Measurements from ENCODE around the gene TARBP1. TPM values are rescaled to one million over a fixed set of nuclear protein-coding genes. Genes with fewer than 3 reads are reported as not detected.
"Not testable (repeated sequence)": the region's sequence is repeated elsewhere in the genome, so short reads cannot be mapped to it uniquely, and the experiment has no call there.

The TARBP1 gene
- total and polyA plus RNA-seq, 7 donors = 5.5 to 22.1 (median 10.0) TPM

DNA sequence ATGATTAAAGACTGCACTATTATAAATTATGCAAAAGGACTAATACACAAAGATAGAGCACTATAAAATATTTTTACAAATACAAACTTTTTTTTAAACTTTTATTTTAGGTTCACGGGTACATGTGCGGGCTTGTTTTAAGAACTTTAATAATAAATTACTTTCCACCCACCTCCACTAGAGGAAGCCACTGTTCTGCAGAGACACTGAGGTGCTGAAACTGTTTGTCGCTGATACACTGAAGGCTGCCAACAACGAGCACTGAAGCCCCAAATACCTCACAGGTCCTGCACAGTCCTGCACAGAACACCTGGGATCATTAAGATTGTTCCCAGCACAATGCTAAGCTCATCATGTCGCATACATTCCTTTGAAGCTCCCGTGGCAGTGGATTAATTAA, 85.8 kb downstream of the TARBP1 start:
- no peak overlapping the region for H3K4me3 ChIP-seq
- H3K36me3 ChIP-seq = peaks cover 5 to 29% (median 6%) of the 10 kb centered on the region in 4 donors
- H3K27me3 ChIP-seq = no peaks in the 10 kb centered on the region
- no peaks in the 10 kb centered on the region for H3K4me1 ChIP-seq
- intact Hi-C loops (cut with DNase I) = no loop called here
- DNase-seq = no peak
- WGBS, 2 donors = 89 to 94% methylated on average over 6 of the region's 6 CpGs
- no peak for TF ChIP-seq EP300 (IDR thresholded peaks at IDR 0.05)
- TF ChIP-seq, protein P1, sequence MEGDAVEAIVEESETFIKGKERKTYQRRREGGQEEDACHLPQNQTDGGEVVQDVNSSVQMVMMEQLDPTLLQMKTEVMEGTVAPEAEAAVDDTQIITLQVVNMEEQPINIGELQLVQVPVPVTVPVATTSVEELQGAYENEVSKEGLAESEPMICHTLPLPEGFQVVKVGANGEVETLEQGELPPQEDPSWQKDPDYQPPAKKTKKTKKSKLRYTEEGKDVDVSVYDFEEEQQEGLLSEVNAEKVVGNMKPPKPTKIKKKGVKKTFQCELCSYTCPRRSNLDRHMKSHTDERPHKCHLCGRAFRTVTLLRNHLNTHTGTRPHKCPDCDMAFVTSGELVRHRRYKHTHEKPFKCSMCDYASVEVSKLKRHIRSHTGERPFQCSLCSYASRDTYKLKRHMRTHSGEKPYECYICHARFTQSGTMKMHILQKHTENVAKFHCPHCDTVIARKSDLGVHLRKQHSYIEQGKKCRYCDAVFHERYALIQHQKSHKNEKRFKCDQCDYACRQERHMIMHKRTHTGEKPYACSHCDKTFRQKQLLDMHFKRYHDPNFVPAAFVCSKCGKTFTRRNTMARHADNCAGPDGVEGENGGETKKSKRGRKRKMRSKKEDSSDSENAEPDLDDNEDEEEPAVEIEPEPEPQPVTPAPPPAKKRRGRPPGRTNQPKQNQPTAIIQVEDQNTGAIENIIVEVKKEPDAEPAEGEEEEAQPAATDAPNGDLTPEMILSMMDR (IDR thresholded peaks at IDR 0.05) = no peak
- no peak for TF ChIP-seq POLR2A (IDR thresholded peaks at IDR 0.05)
- no peak for TF ChIP-seq POLR2AphosphoS5 (IDR thresholded peaks at IDR 0.05)
- no peak overlapping the region for H3K27ac ChIP-seq
- H3K9me3 ChIP-seq = no peaks in the 10 kb centered on the region

DNA sequence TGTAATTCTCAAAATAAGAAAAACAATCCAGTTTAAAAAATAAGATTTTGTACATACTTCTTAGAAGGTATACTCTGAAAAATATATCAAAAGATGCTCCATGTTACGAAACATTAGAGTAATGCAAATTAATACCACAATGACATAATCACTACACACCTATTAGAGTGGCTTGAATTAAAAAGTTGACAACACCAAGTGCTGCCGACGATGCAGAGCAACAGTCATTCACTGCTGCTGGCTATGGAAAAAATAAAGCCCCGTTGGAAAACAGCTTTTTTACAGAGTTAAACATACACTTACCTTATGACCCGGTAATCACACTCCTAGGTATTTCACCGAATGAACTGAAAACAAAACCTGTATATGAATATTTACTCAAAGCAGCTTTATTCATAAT, 90.9 kb downstream of the TARBP1 start:
- peaks cover under 1 to 46% (median 6%) of the 10 kb centered on the region in 4 donors for H3K36me3 ChIP-seq
- TF ChIP-seq POLR2AphosphoS5 (IDR thresholded peaks at IDR 0.05) (no peak), POLR2A (IDR thresholded peaks at IDR 0.05) (no peak)
- TF ChIP-seq, protein P1 (IDR thresholded peaks at IDR 0.05) = no peak
- no peaks in the 10 kb centered on the region for H3K4me1 ChIP-seq
- H3K9me3 ChIP-seq = no peaks in the 10 kb centered on the region
- DNase-seq = no peak
- H3K27me3 ChIP-seq = no peaks in the 10 kb centered on the region
- WGBS, 2 donors = 78 to 83% methylated on average over 6 of the region's 6 CpGs
- H3K4me3 ChIP-seq = no peak overlapping the region
- intact Hi-C loops (cut with DNase I) = no loop called here
- H3K27ac ChIP-seq = no peak overlapping the region

DNA sequence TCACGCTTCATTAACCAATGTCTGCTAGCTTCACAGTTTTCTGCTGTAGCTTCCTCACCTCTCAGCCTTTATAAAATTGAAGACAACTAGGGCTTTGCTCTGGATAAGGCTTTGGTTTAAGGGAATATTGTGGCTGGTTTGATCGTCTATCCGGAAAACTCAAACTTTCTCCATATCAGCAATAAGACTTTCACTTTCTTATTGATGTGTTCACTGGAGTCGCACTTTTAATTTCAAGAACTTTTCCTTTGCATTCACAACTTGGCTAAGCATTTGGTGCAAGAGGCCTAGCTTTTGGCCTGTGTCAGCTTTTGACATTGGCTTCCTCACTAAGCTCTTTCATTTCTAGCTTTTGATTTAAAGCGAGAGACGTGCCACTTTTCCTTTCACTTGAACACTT, 92.9 kb downstream of the TARBP1 start:
- no peak overlapping the region for H3K4me3 ChIP-seq
- no peaks in the 10 kb centered on the region for H3K27me3 ChIP-seq
- WGBS, 2 donors = 91% methylated on average over 6 of the region's 6 CpGs
- intact Hi-C loops (cut with DNase I) = no loop called here
- H3K4me1 ChIP-seq = no peaks in the 10 kb centered on the region
- no peak for DNase-seq
- no peaks in the 10 kb centered on the region for H3K9me3 ChIP-seq
- H3K27ac ChIP-seq = no peak overlapping the region
- peaks cover 0 to 28% (median 2%) of the 10 kb centered on the region in 4 donors for H3K36me3 ChIP-seq
- TF ChIP-seq POLR2AphosphoS5 (IDR thresholded peaks at IDR 0.05) = no peak
- TF ChIP-seq EP300 (IDR thresholded peaks at IDR 0.05) = no peak
- TF ChIP-seq, protein P1 (IDR thresholded peaks at IDR 0.05) = no peak
- TF ChIP-seq POLR2A (IDR thresholded peaks at IDR 0.05) = no peak

DNA sequence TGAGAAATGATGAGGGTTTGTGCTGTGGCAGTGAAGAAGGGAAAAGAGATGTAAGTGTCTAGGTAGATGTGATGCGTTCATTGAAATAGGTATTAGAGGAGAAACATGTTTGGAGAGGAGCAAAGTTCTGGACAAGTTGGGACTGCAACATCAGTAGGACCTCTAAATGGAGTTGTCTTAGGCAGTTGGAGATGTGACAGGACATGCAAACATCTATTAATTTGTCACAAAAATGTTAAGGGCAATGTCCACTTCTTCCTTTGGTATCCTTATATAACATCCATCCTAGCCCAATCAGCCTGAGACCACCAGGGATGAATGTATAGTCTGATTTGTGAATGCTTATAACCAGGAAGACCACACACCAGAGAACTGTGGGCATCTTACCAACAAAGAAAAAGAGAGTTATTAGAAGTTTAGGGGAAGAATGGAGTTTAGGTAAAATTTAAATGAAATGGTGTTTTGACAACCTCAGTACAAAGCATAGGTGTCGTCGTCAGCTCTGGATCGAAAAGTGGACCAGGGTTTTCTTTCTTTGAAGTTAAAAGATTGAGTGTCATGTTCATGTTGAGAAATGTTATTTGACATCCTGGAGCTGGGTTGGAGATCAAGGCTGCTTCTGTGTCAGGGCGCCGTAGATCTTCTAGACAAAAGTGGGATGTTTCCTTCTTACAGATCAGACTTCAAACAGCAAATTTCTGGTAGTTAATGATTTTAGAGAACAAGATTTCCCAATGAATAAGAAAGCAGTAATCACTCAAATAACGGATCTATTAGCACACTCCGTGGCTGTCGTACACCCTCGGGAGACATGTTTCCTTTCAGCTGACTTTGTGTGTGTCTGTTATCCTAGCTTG, 97.1 kb downstream of the TARBP1 start:
- Histone ChIP-seq H3K4me1 (no peaks in the 10 kb centered on the region), H3K4me3 (no peak overlapping the region), H3K36me3 (peaks cover 0 to 64% (median 4%) of the 10 kb centered on the region in 4 donors), H3K27ac (no peak overlapping the region), H3K27me3 (no peaks in the 10 kb centered on the region), H3K9me3 (no peaks in the 10 kb centered on the region)
- TF ChIP-seq POLR2AphosphoS5 (IDR thresholded peaks at IDR 0.05) = no peak
- no peak for TF ChIP-seq EP300 (IDR thresholded peaks at IDR 0.05)
- no peak for TF ChIP-seq POLR2A (IDR thresholded peaks at IDR 0.05)
- TF ChIP-seq, protein P1 (IDR thresholded peaks at IDR 0.05) = no peak
- 95 to 96% methylated on average over 10 of the region's 10 CpGs for WGBS, 2 donors
- no peak for DNase-seq
- intact Hi-C loops (cut with DNase I) = no loop called here

DNA sequence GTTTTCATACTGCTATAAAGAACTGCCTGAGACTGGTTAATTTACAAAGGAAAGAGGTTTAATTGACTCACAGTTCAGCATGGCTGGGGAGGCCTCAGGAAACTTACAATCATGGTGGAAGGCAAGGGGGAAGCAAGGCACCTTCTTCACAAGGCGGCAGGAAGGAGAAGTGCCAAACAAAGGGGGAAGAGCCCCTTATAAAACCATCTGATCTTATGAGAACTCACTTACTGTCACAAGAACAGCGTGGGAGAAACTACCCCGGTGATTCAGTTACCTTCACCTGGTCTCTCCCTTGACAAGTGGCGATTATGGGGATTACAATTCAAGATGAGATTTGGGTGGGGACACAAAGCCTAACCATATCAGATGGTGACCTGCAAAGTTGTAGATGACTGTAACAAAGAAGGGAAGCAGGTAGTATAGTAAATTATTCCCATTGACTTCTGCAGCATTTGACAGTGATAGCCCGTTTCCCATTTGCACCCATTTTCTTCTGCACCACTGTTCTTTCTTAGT, 99.3 kb downstream of the TARBP1 start:
- WGBS, 2 donors = 89 to 96% methylated on average over 5 of the region's 5 CpGs
- H3K27me3 ChIP-seq; H3K27ac ChIP-seq; DNase-seq; intact Hi-C loops (cut with DNase I); H3K9me3 ChIP-seq; H3K4me3 ChIP-seq: not testable (repeated sequence)
- Histone ChIP-seq H3K4me1 (peaks cover 0 to 12% (median 9%) of the 10 kb centered on the region in 4 donors), H3K36me3 (peaks cover 0 to 62% (median 11%) of the 10 kb centered on the region in 4 donors)
